ENCODE results near the gene LRRIQ4.

The LRRIQ4 gene

GRCh38 chr3:169865176-169865767, 52.6 kb downstream of the LRRIQ4 start:
- Histone ChIP-seq H3K4me2 (ENCODE audit: low read depth, low read length, poor library complexity, severe bottlenecking) (peak overlapping the region; percentile 39), H3K79me2 (ENCODE audit: insufficient read depth, low read length) (no peaks in the 10 kb centered on the region), H3K9me2 (replicated peaks; ENCODE audit: insufficient read depth, low read length) (no peaks in the 10 kb centered on the region), H3K36me3 (ENCODE audit: low read length) (no peaks in the 10 kb centered on the region), H3K9me3 (ENCODE audit: insufficient read depth, low read length) (no peaks in the 10 kb centered on the region), H3K27ac (ENCODE audit: low read depth, low read length) (peak overlapping the region; percentile 31; the same call in 1 of the 2 replicates), H2AFZ (ENCODE audit: low read depth, low read length, severe bottlenecking) (peak overlapping the region; percentile 92), H3K27me3 (ENCODE audit: low read length) (no peaks in the 10 kb centered on the region), H4K20me1 (ENCODE audit: low read depth, low read length) (no peaks in the 10 kb centered on the region), H3F3A (ENCODE audit: insufficient read depth) (no peaks in the 10 kb centered on the region), H3K4me3 (ENCODE audit: insufficient read depth, low read length, poor library complexity, severe bottlenecking) (no peak overlapping the region), H3K9ac (ENCODE audit: low read length) (peak overlapping the region; percentile 23)
- no peak for TF ChIP-seq EZH2phosphoT487 (conservative IDR thresholded peaks at IDR 0.05; ENCODE audit: low read length)
- TF ChIP-seq, protein P1, sequence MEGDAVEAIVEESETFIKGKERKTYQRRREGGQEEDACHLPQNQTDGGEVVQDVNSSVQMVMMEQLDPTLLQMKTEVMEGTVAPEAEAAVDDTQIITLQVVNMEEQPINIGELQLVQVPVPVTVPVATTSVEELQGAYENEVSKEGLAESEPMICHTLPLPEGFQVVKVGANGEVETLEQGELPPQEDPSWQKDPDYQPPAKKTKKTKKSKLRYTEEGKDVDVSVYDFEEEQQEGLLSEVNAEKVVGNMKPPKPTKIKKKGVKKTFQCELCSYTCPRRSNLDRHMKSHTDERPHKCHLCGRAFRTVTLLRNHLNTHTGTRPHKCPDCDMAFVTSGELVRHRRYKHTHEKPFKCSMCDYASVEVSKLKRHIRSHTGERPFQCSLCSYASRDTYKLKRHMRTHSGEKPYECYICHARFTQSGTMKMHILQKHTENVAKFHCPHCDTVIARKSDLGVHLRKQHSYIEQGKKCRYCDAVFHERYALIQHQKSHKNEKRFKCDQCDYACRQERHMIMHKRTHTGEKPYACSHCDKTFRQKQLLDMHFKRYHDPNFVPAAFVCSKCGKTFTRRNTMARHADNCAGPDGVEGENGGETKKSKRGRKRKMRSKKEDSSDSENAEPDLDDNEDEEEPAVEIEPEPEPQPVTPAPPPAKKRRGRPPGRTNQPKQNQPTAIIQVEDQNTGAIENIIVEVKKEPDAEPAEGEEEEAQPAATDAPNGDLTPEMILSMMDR (IDR thresholded peaks at IDR 0.05; ENCODE audit: insufficient read depth, low read length, poor library complexity, severe bottlenecking): no peak

DNA sequence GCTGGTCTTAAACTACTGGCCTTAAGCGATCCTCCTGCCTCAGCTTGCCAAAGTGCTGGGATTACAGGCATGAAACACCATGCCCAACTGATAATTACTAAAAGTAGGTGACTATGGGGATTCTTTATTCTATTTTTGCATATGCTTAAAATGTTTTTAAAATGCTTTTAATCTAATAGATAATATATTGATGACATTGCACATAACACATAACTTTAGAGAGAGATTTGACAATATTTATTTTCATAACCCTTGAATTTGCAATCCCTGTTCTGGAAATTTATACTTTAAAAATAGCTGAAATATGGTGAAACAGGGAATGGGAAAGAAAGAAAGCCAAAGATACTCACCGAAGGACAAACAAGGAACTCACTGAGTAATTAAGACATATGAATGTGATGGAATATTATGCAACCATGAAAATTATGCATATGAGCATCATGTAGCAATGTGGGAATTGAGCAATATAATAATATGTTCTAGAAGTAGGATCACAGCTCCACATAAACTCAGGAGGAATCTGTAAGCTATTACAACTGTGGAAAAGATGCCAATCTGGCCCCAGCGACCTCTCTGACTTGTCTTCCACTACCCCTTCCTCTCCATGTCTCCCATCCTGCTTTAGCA, 55.0 kb downstream of the LRRIQ4 start:
- Histone ChIP-seq H3F3A (ENCODE audit: insufficient read depth) (no peaks in the 10 kb centered on the region), H3K79me2 (ENCODE audit: insufficient read depth, low read length) (no peaks in the 10 kb centered on the region), H3K36me3 (ENCODE audit: low read length) (no peaks in the 10 kb centered on the region), H3K4me3 (ENCODE audit: insufficient read depth, low read length, poor library complexity, severe bottlenecking) (no peak overlapping the region), H3K27me3 (ENCODE audit: low read length) (no peaks in the 10 kb centered on the region), H3K4me2 (ENCODE audit: low read depth, low read length, poor library complexity, severe bottlenecking) (no peak overlapping the region), H3K9ac (ENCODE audit: low read length) (no peak overlapping the region), H3K27ac (ENCODE audit: low read depth, low read length) (no peak overlapping the region), H2AFZ (ENCODE audit: low read depth, low read length, severe bottlenecking) (no peak overlapping the region), H3K9me2 (replicated peaks; ENCODE audit: insufficient read depth, low read length) (no peaks in the 10 kb centered on the region), H3K9me3 (ENCODE audit: insufficient read depth, low read length) (no peaks in the 10 kb centered on the region), H4K20me1 (ENCODE audit: low read depth, low read length) (no peaks in the 10 kb centered on the region)
- TF ChIP-seq, protein P1 (IDR thresholded peaks at IDR 0.05; ENCODE audit: insufficient read depth, low read length, poor library complexity, severe bottlenecking): no peak

GRCh38 chr3:169868369-169868768, 55.7 kb downstream of the LRRIQ4 start:
- Histone ChIP-seq H3F3A (ENCODE audit: insufficient read depth) (no peaks in the 10 kb centered on the region), H3K4me3 (ENCODE audit: insufficient read depth, low read length, poor library complexity, severe bottlenecking) (no peak overlapping the region), H4K20me1 (ENCODE audit: low read depth, low read length) (no peaks in the 10 kb centered on the region), H3K36me3 (ENCODE audit: low read length) (no peaks in the 10 kb centered on the region), H3K9me2 (replicated peaks; ENCODE audit: insufficient read depth, low read length) (no peaks in the 10 kb centered on the region), H3K9ac (ENCODE audit: low read length) (no peak overlapping the region), H3K79me2 (ENCODE audit: insufficient read depth, low read length) (no peaks in the 10 kb centered on the region), H2AFZ (ENCODE audit: low read depth, low read length, severe bottlenecking) (no peak overlapping the region), H3K27ac (ENCODE audit: low read depth, low read length) (no peak overlapping the region), H3K4me2 (ENCODE audit: low read depth, low read length, poor library complexity, severe bottlenecking) (no peak overlapping the region), H3K9me3 (ENCODE audit: insufficient read depth, low read length) (no peaks in the 10 kb centered on the region), H3K27me3 (ENCODE audit: low read length) (no peaks in the 10 kb centered on the region)
- TF ChIP-seq EZH2phosphoT487 (conservative IDR thresholded peaks at IDR 0.05; ENCODE audit: low read length): no peak
- TF ChIP-seq, protein P1 (IDR thresholded peaks at IDR 0.05; ENCODE audit: insufficient read depth, low read length, poor library complexity, severe bottlenecking): no peak
